GM23248 (cell line): Measurements from ENCODE around the gene TLK2.
"Not testable (repeated sequence)": the region's sequence is repeated elsewhere in the genome, so short reads cannot be mapped to it uniquely, and the experiment has no call there.

Source experiments
- EZH2 ChIP-seq: fragments of 200-600 bp; sonication (generic); IDR thresholded peaks from 2 replicates; pipeline ENCODE4 v1.6.1; 2018; ENCODE audit warnings: antibody characterized with exemption, mild to moderate bottlenecking; ENCODE audit not compliant: insufficient read depth, poor library complexity, severe bottlenecking
- EZH2phosphoT487 ChIP-seq: fragments of 200-600 bp; sonication (generic); IDR thresholded peaks from 2 replicates; pipeline ENCODE4 v1.6.1; 2018; ENCODE audit warnings: antibody characterized with exemption, moderate library complexity, mild to moderate bottlenecking, low read depth; ENCODE audit not compliant: insufficient read depth

DNA sequence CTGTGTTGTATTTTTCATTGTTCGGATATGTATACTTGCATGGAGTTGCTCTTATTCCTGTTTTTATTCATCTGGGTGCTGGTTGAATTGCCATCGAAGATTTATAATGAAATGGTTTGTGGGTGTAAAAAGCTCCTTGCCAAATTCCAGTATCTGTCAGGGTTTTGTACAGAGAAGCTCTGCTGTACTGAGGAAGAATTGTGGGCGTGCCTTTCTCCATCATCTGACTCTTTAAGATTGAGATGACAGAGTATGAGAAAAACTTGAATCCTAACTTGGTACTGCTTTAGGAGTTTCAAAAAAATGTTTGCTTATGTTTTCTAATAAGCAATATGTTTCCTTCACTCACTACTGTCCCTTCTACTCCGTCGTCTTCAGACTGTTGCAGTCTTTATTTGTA, 78.9 kb downstream of the TLK2 start:
- TF ChIP-seq EZH2, EZH2phosphoT487: not testable (repeated sequence)
